SU-DHL-6 (cell line): ENCODE measurements around the gene CST3.

Source experiments
- CTCF ChIP-seq: fragments of 200-600 bp; sonication (generic); IDR thresholded peaks from one replicate; pipeline ENCODE4 v1.5.1; 2017; ENCODE audit warnings: antibody characterized with exemption, mild to moderate bottlenecking, low read length, moderate library complexity; ENCODE audit not compliant: insufficient read depth, poor library complexity, severe bottlenecking
- EZH2phosphoT487 ChIP-seq: fragments of 200-600 bp; sonication (generic), shearing (Covaris generic); conservative IDR thresholded peaks from 2 replicates; pipeline ENCODE4 v1.6.1; 2018; ENCODE audit warnings: mild to moderate bottlenecking, antibody characterized with exemption, low read length, moderate library complexity, mixed read lengths

- TF ChIP-seq EZH2phosphoT487 (no peak), CTCF (no peak)
These were observed 13.4 kb downstream of the CST3 start for GRCh38 chr20:23624324-23624691.
